Smooth muscle cell (in vitro differentiated cells): ENCODE results near the gene ETV7. TPM values are rescaled to one million over a fixed set of nuclear protein-coding genes. Genes with fewer than 3 reads are reported as not detected.

Experiments
- DNase-seq: peaks from one replicate; lab custom pipeline; 2025; ENCODE audit not compliant: unreplicated experiment; lab: John Stamatoyannopoulos, UW
- H2AFZ ChIP-seq: fragments of 200-600 bp; sonication (generic); 2 replicates; pipeline ENCODE4 v1.6.0; 2016; ENCODE audit warnings: antibody characterized with exemption, low read depth, mild to moderate bottlenecking
- H3F3A ChIP-seq: fragments of 200-600 bp; sonication (generic); 2 replicates; pipeline ENCODE4 v1.6.0; 2017; ENCODE audit warnings: antibody characterized with exemption, low read depth
- H3K27ac ChIP-seq: fragments of 200-600 bp; sonication (generic); 2 replicates; pipeline ENCODE4 v1.5.1; 2016; ENCODE audit warnings: low read depth, mild to moderate bottlenecking
- H3K27me3 ChIP-seq: fragments of 200-600 bp; sonication (generic); 2 replicates; pipeline ENCODE4 v1.6.1; 2016; ENCODE audit warnings: low read depth, mild to moderate bottlenecking
- H3K36me3 ChIP-seq: fragments of 200-600 bp; sonication (generic); 2 replicates; pipeline ENCODE4 v1.5.1; 2016; ENCODE audit warnings: low read depth
- H3K4me1 ChIP-seq: fragments of 200-600 bp; sonication (generic); 2 replicates; pipeline ENCODE4 v1.5.1; 2016; ENCODE audit warnings: low read depth
- H3K4me2 ChIP-seq: fragments of 200-600 bp; sonication (generic); 2 replicates; pipeline ENCODE4 v1.6.0; 2016; ENCODE audit warnings: mild to moderate bottlenecking
- H3K4me3 ChIP-seq: fragments of 200-600 bp; sonication (generic); 2 replicates; pipeline ENCODE4 v1.5.1; 2016; ENCODE audit warnings: mild to moderate bottlenecking
- H3K79me2 ChIP-seq: fragments of 200-600 bp; sonication (generic); 2 replicates; pipeline ENCODE4 v1.6.0; 2016; ENCODE audit warnings: low read depth, mild to moderate bottlenecking
- H3K9ac ChIP-seq: fragments of 200-600 bp; sonication (generic); 2 replicates; pipeline ENCODE4 v1.6.0; 2016; ENCODE audit warnings: low read depth
- H3K9me3 ChIP-seq: fragments of 200-600 bp; sonication (generic); replicated peaks from 2 replicates; pipeline ENCODE4 v1.5.1; 2016; ENCODE audit warnings: low read depth
- H4K20me1 ChIP-seq: fragments of 200-600 bp; sonication (generic); 2 replicates; pipeline ENCODE4 v1.6.0; 2016; ENCODE audit warnings: low read depth
- WGBS: methylation state at CpG from one replicate; pipeline ENCODE4 v1.1.7; 2016; ENCODE audit warnings: low lambda C conversion rate; 5-methylcytosine and 5-hydroxymethylcytosine counted together
- polyA plus RNA-seq: library from polyadenylated mRNA; unstranded; fragments of >200 nt; fragmentation: Nextera tagmentation; extraction: Ambion mirVana; gene quantifications from 2 replicates; pipeline ENCODE4 v1.2.1, GENCODE V29; 2016
- total RNA-seq: library from RNA; depleted of rRNA; stranded (reverse); fragments of >200 nt; gene quantifications from 2 replicates; pipeline ENCODE4 v1.2.3, GENCODE V29; 2014
- TF ChIP-seq, protein P1 (sequence below): fragments of 200-600 bp; sonication (generic); IDR thresholded peaks from 2 replicates; pipeline ENCODE4 v1.5.1; 2017; ENCODE audit warnings: borderline replicate concordance, mild to moderate bottlenecking, antibody characterized with exemption; ENCODE audit not compliant: insufficient read depth, poor library complexity, severe bottlenecking

ETV7 gene
- total and polyA plus RNA-seq, 2 experiments from 2014 or later = 0.83 TPM; not detected in 1

DNA sequence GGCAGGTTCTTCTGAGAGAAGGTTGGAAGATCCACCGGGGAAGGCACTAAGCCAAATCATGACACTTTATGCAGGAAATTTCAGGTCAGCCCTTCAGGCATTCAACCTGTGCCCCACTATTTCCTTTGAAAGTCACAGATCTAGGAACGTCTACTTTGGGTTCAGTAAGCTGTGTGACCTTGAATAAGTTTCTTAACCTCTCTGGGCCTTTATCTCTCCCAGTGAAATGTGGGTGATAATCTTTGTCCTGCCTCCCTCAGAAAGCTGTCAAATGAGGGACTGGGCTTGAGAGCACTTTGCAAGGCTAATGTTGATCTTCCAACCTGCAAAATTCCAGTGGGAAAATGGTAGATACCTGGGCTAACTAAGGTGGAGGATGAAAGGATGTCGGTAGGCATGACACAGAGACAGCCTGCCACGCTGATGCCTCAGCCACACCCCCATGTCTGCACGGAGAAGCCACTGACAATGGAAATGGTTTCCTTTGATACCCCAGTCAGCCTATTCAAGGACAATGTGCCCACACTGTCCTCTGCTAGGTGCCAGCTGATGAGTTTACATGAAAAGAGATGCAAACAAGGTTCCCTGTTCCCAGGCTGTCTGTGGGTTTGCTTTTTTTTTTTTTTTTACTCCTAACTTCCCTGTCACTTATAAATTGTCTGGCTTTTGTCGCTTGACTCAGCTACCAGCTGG is 60.1 kb downstream of the ETV7 start:
- H3K4me3 ChIP-seq = no peak overlapping the region
- H3K4me2 ChIP-seq = peak overlapping the region; percentile 37
- TF ChIP-seq, protein P1, sequence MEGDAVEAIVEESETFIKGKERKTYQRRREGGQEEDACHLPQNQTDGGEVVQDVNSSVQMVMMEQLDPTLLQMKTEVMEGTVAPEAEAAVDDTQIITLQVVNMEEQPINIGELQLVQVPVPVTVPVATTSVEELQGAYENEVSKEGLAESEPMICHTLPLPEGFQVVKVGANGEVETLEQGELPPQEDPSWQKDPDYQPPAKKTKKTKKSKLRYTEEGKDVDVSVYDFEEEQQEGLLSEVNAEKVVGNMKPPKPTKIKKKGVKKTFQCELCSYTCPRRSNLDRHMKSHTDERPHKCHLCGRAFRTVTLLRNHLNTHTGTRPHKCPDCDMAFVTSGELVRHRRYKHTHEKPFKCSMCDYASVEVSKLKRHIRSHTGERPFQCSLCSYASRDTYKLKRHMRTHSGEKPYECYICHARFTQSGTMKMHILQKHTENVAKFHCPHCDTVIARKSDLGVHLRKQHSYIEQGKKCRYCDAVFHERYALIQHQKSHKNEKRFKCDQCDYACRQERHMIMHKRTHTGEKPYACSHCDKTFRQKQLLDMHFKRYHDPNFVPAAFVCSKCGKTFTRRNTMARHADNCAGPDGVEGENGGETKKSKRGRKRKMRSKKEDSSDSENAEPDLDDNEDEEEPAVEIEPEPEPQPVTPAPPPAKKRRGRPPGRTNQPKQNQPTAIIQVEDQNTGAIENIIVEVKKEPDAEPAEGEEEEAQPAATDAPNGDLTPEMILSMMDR = no peak
- H4K20me1 ChIP-seq = no peaks in the 10 kb centered on the region
- no peaks in the 10 kb centered on the region for H3K9me3 ChIP-seq
- DNase-seq = no peak
- no peak overlapping the region for H3K27ac ChIP-seq
- no peaks in the 10 kb centered on the region for H3K36me3 ChIP-seq
- H3K79me2 ChIP-seq = no peaks in the 10 kb centered on the region
- H3K9ac ChIP-seq = no peak overlapping the region
- H3K27me3 ChIP-seq = no peaks in the 10 kb centered on the region
- H3K4me1 ChIP-seq = no peaks in the 10 kb centered on the region
- peaks cover 4% of the 10 kb centered on the region for H3F3A ChIP-seq
- 39% methylated on average over 6 of the region's 6 CpGs for WGBS
- H2AFZ ChIP-seq = no peak overlapping the region

DNA sequence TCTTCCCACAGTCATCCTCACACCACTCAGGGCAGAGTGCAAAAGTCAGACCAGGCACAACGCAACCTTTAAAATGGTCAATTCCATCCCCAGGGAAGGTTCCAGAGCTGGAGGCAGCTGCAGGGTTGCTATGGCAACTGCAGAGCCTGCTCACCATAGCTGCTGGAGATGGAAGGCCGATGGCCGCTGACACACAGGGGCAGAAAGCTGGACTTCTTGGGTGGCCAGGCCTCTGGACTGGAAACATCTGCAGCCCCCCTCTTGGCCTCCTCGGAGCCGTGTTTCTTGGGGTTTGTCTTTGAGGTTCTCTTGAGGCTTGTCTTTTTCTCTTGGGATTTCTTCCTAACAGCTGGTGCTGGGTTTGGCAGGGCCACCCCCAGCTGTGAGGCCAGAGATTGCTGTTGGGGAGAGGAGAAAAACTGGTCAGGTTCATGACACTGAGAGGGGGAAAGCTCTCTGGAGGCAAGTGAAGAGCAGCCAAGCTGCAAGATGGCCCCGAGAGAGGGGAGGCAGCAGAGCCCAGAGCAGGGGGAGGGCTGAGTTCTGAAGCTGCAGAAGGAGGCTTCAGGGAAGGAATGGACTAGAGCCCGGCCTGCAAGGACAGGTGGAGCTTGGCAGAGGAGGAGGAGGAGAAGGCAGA is 61.0 kb downstream of the ETV7 start:
- DNase-seq = no peak
- Histone ChIP-seq H3K9ac (no peak overlapping the region), H3K36me3 (no peaks in the 10 kb centered on the region), H3K27me3 (no peaks in the 10 kb centered on the region), H3K79me2 (no peaks in the 10 kb centered on the region), H2AFZ (no peak overlapping the region), H4K20me1 (no peaks in the 10 kb centered on the region), H3K4me3 (no peak overlapping the region), H3K9me3 (no peaks in the 10 kb centered on the region), H3K4me2 (no peak overlapping the region), H3K27ac (no peak overlapping the region), H3K4me1 (no peaks in the 10 kb centered on the region), H3F3A (peaks cover 4% of the 10 kb centered on the region)
- 72% methylated on average over 7 of the region's 7 CpGs for WGBS
- TF ChIP-seq, protein P1 = no peak

GRCh38 chr6:36324715-36325114 is 62.8 kb downstream of the ETV7 start:
- no peaks in the 10 kb centered on the region for H4K20me1 ChIP-seq
- no peak overlapping the region for H3K4me2 ChIP-seq
- no peaks in the 10 kb centered on the region for H3K4me1 ChIP-seq
- H3F3A ChIP-seq = peaks cover 4% of the 10 kb centered on the region
- H3K4me3 ChIP-seq = no peak overlapping the region
- H3K9ac ChIP-seq = no peak overlapping the region
- no peak for DNase-seq
- H3K9me3 ChIP-seq = no peaks in the 10 kb centered on the region
- TF ChIP-seq, protein P1 = no peak
- H2AFZ ChIP-seq = no peak overlapping the region
- H3K79me2 ChIP-seq = no peaks in the 10 kb centered on the region
- H3K27me3 ChIP-seq = no peaks in the 10 kb centered on the region
- WGBS = 96% methylated on average over 4 of the region's 4 CpGs
- H3K36me3 ChIP-seq = no peaks in the 10 kb centered on the region
- H3K27ac ChIP-seq = no peak overlapping the region
